HG03045 (cell line): Measurements from ENCODE around the gene CCDC60.
"Not testable (repeated sequence)": the region's sequence is repeated elsewhere in the genome, so short reads cannot be mapped to it uniquely, and the experiment has no call there.

Experiments used
- ATAC-seq: cut with Tn5 transposase; IDR thresholded peaks from one replicate; pipeline ENCODE4 v1.9.1; 2021; ENCODE audit warnings: mild to moderate bottlenecking, moderate library complexity; ENCODE audit not compliant: unreplicated experiment

Gene CCDC60

GRCh38 chr12:119338593-119339363, 4.2 kb downstream of the CCDC60 start:
- no peak for ATAC-seq

GRCh38 chr12:119340578-119340977, 6.0 kb downstream of the CCDC60 start:
- no peak for ATAC-seq

GRCh38 chr12:119341020-119341419, 6.5 kb downstream of the CCDC60 start:
- no peak for ATAC-seq

GRCh38 chr12:119341988-119342387, 7.5 kb downstream of the CCDC60 start:
- no peak for ATAC-seq

- ATAC-seq = no peak
These were observed 8.6 kb downstream of the CCDC60 start for GRCh38 chr12:119343130-119343529.

GRCh38 chr12:119354172-119354571, 19.6 kb downstream of the CCDC60 start:
- ATAC-seq = no peak

GRCh38 chr12:119360366-119360765, 25.8 kb downstream of the CCDC60 start:
- not testable (repeated sequence) for ATAC-seq

GRCh38 chr12:119363037-119363436, 28.5 kb downstream of the CCDC60 start:
- ATAC-seq = no peak

GRCh38 chr12:119363490-119363889, 29.0 kb downstream of the CCDC60 start:
- ATAC-seq = no peak

GRCh38 chr12:119365451-119365850, 30.9 kb downstream of the CCDC60 start:
- no peak for ATAC-seq

- ATAC-seq = no peak
These were observed 31.5 kb downstream of the CCDC60 start for GRCh38 chr12:119366007-119366406.

- no peak for ATAC-seq
These were observed 34.6 kb downstream of the CCDC60 start for GRCh38 chr12:119369161-119369560.

GRCh38 chr12:119369907-119370546, 35.5 kb downstream of the CCDC60 start:
- ATAC-seq = no peak

- no peak for ATAC-seq
These were observed 38.0 kb downstream of the CCDC60 start for GRCh38 chr12:119372540-119372939.

GRCh38 chr12:119373001-119373400, 38.5 kb downstream of the CCDC60 start:
- no peak for ATAC-seq

- ATAC-seq = no peak
These were observed 39.1 kb downstream of the CCDC60 start for GRCh38 chr12:119373666-119374065.

- no peak for ATAC-seq
These were observed 40.1 kb downstream of the CCDC60 start for GRCh38 chr12:119374635-119375034.

- no peak for ATAC-seq
These were observed 40.8 kb downstream of the CCDC60 start for GRCh38 chr12:119375075-119375882.

GRCh38 chr12:119375883-119376190, 41.3 kb downstream of the CCDC60 start:
- no peak for ATAC-seq

GRCh38 chr12:119378903-119379302, 44.4 kb downstream of the CCDC60 start:
- no peak for ATAC-seq

- no peak for ATAC-seq
These were observed 47.1 kb downstream of the CCDC60 start for GRCh38 chr12:119381471-119382235.
